Measurements from ENCODE around the gene UBE2Q1.

The UBE2Q1 gene

GRCh38 chr1:154589780-154590179, 31.3 kb upstream of the UBE2Q1 start:
- DNase-seq (ENCODE audit: low spot score in 2 of 2) (no peak), ATAC-seq (replicated peaks; ENCODE audit: extremely low read depth, poor library complexity, severe bottlenecking) (no peak)
- no peaks in the 10 kb centered on the region for H3K9me3 Mint-ChIP-seq
- peaks cover 90% of the 10 kb centered on the region for H3K36me3 Mint-ChIP-seq (ENCODE audit: insufficient read depth)
- no peaks in the 10 kb centered on the region for H3K27me3 Mint-ChIP-seq
- H3K4me3 Mint-ChIP-seq: no peak overlapping the region
- no peak overlapping the region for H3K27ac Mint-ChIP-seq (ENCODE audit: low read depth)
- H3K4me1 Mint-ChIP-seq: peaks cover 15% of the 10 kb centered on the region

- DNase-seq (ENCODE audit: low spot score in 2 of 2) (no peak), ATAC-seq (replicated peaks; ENCODE audit: extremely low read depth, poor library complexity, severe bottlenecking) (no peak)
- Mint-ChIP-seq H3K36me3 (ENCODE audit: insufficient read depth) (peaks cover 86% of the 10 kb centered on the region), H3K27ac (ENCODE audit: low read depth) (peak overlapping the region; percentile 29), H3K27me3 (no peaks in the 10 kb centered on the region), H3K4me1 (peaks cover 10% of the 10 kb centered on the region), H3K9me3 (no peaks in the 10 kb centered on the region), H3K4me3 (no peak overlapping the region)
These were observed 28.2 kb upstream of the UBE2Q1 start for GRCh38 chr1:154586641-154587040.

GRCh38 chr1:154586231-154586630, 27.8 kb upstream of the UBE2Q1 start:
- Mint-ChIP-seq H3K4me1 (peaks cover 10% of the 10 kb centered on the region), H3K27me3 (no peaks in the 10 kb centered on the region), H3K27ac (ENCODE audit: low read depth) (peak overlapping the region; percentile 29), H3K36me3 (ENCODE audit: insufficient read depth) (peaks cover 88% of the 10 kb centered on the region), H3K9me3 (no peaks in the 10 kb centered on the region), H3K4me3 (no peak overlapping the region)
- no peak for ATAC-seq (replicated peaks; ENCODE audit: extremely low read depth, poor library complexity, severe bottlenecking)
- no peak for DNase-seq (ENCODE audit: low spot score in 2 of 2)

- Mint-ChIP-seq H3K36me3 (ENCODE audit: insufficient read depth) (peaks cover 82% of the 10 kb centered on the region), H3K4me1 (peaks cover 10% of the 10 kb centered on the region), H3K27me3 (no peaks in the 10 kb centered on the region), H3K4me3 (no peak overlapping the region), H3K9me3 (no peaks in the 10 kb centered on the region), H3K27ac (ENCODE audit: low read depth) (no peak overlapping the region)
- DNase-seq (ENCODE audit: low spot score in 2 of 2) (no peak), ATAC-seq (replicated peaks; ENCODE audit: extremely low read depth, poor library complexity, severe bottlenecking) (no peak)
These were observed 26.0 kb upstream of the UBE2Q1 start for GRCh38 chr1:154584267-154584994.

GRCh38 chr1:154583773-154584172, 25.3 kb upstream of the UBE2Q1 start:
- H3K27me3 Mint-ChIP-seq: no peaks in the 10 kb centered on the region
- H3K27ac Mint-ChIP-seq (ENCODE audit: low read depth): no peak overlapping the region
- H3K36me3 Mint-ChIP-seq (ENCODE audit: insufficient read depth): peaks cover 82% of the 10 kb centered on the region
- no peak overlapping the region for H3K4me3 Mint-ChIP-seq
- DNase-seq (ENCODE audit: low spot score in 2 of 2): no peak
- no peak for ATAC-seq (replicated peaks; ENCODE audit: extremely low read depth, poor library complexity, severe bottlenecking)
- H3K4me1 Mint-ChIP-seq: peaks cover 11% of the 10 kb centered on the region
- H3K9me3 Mint-ChIP-seq: no peaks in the 10 kb centered on the region

GRCh38 chr1:154582885-154583284, 24.4 kb upstream of the UBE2Q1 start:
- Mint-ChIP-seq H3K4me1 (peaks cover 16% of the 10 kb centered on the region), H3K9me3 (no peaks in the 10 kb centered on the region), H3K27ac (ENCODE audit: low read depth) (no peak overlapping the region), H3K27me3 (no peaks in the 10 kb centered on the region), H3K36me3 (ENCODE audit: insufficient read depth) (peaks cover 80% of the 10 kb centered on the region), H3K4me3 (no peak overlapping the region)
- no peak for DNase-seq (ENCODE audit: low spot score in 2 of 2)
- no peak for ATAC-seq (replicated peaks; ENCODE audit: extremely low read depth, poor library complexity, severe bottlenecking)

GRCh38 chr1:154581766-154582165, 23.3 kb upstream of the UBE2Q1 start:
- Mint-ChIP-seq H3K27me3 (no peaks in the 10 kb centered on the region), H3K36me3 (ENCODE audit: insufficient read depth) (peaks cover 70% of the 10 kb centered on the region), H3K27ac (ENCODE audit: low read depth) (no peak overlapping the region), H3K9me3 (no peaks in the 10 kb centered on the region), H3K4me1 (peaks cover 16% of the 10 kb centered on the region), H3K4me3 (no peak overlapping the region)
- ATAC-seq (replicated peaks; ENCODE audit: extremely low read depth, poor library complexity, severe bottlenecking) (no peak), DNase-seq (ENCODE audit: low spot score in 2 of 2) (no peak)

GRCh38 chr1:154579374-154579773, 20.9 kb upstream of the UBE2Q1 start:
- Mint-ChIP-seq H3K4me1 (peaks cover 10% of the 10 kb centered on the region), H3K9me3 (no peaks in the 10 kb centered on the region), H3K27ac (ENCODE audit: low read depth) (no peak overlapping the region), H3K36me3 (ENCODE audit: insufficient read depth) (peaks cover 46% of the 10 kb centered on the region), H3K4me3 (no peak overlapping the region), H3K27me3 (no peaks in the 10 kb centered on the region)
- DNase-seq (ENCODE audit: low spot score in 2 of 2) (no peak), ATAC-seq (replicated peaks; ENCODE audit: extremely low read depth, poor library complexity, severe bottlenecking) (no peak)

GRCh38 chr1:154578058-154578418, 19.6 kb upstream of the UBE2Q1 start:
- H3K36me3 Mint-ChIP-seq (ENCODE audit: insufficient read depth): peaks cover 35% of the 10 kb centered on the region
- H3K4me3 Mint-ChIP-seq: no peak overlapping the region
- no peaks in the 10 kb centered on the region for H3K9me3 Mint-ChIP-seq
- H3K27ac Mint-ChIP-seq (ENCODE audit: low read depth): peak overlapping the region; percentile 53
- ATAC-seq (replicated peaks; ENCODE audit: extremely low read depth, poor library complexity, severe bottlenecking) (no peak), DNase-seq (ENCODE audit: low spot score in 2 of 2) (no peak)
- H3K4me1 Mint-ChIP-seq: peaks cover 12% of the 10 kb centered on the region
- H3K27me3 Mint-ChIP-seq: no peaks in the 10 kb centered on the region

GRCh38 chr1:154577346-154578057, 19.0 kb upstream of the UBE2Q1 start:
- peaks cover 12% of the 10 kb centered on the region for H3K4me1 Mint-ChIP-seq
- no peak for DNase-seq (ENCODE audit: low spot score in 2 of 2)
- no peak for ATAC-seq (replicated peaks; ENCODE audit: extremely low read depth, poor library complexity, severe bottlenecking)
- H3K4me3 Mint-ChIP-seq: no peak overlapping the region
- peaks cover 34% of the 10 kb centered on the region for H3K36me3 Mint-ChIP-seq (ENCODE audit: insufficient read depth)
- no peaks in the 10 kb centered on the region for H3K27me3 Mint-ChIP-seq
- H3K9me3 Mint-ChIP-seq: no peaks in the 10 kb centered on the region
- peak overlapping the region; percentile 53 for H3K27ac Mint-ChIP-seq (ENCODE audit: low read depth)

GRCh38 chr1:154575951-154576566, 17.6 kb upstream of the UBE2Q1 start:
- DNase-seq (ENCODE audit: low spot score in 2 of 2) (no peak), ATAC-seq (replicated peaks; ENCODE audit: extremely low read depth, poor library complexity, severe bottlenecking) (no peak)
- Mint-ChIP-seq H3K4me3 (no peak overlapping the region), H3K27ac (ENCODE audit: low read depth) (no peak overlapping the region), H3K4me1 (peaks cover 12% of the 10 kb centered on the region), H3K36me3 (ENCODE audit: insufficient read depth) (peaks cover 25% of the 10 kb centered on the region), H3K9me3 (no peaks in the 10 kb centered on the region), H3K27me3 (peaks cover 8% of the 10 kb centered on the region)

- ATAC-seq (replicated peaks; ENCODE audit: extremely low read depth, poor library complexity, severe bottlenecking): no peak
- no peaks in the 10 kb centered on the region for H3K9me3 Mint-ChIP-seq
- H3K27ac Mint-ChIP-seq (ENCODE audit: low read depth): no peak overlapping the region
- peaks cover 20% of the 10 kb centered on the region for H3K36me3 Mint-ChIP-seq (ENCODE audit: insufficient read depth)
- peaks cover 12% of the 10 kb centered on the region for H3K4me1 Mint-ChIP-seq
- no peak overlapping the region for H3K4me3 Mint-ChIP-seq
- H3K27me3 Mint-ChIP-seq: peaks cover 9% of the 10 kb centered on the region
- no peak for DNase-seq (ENCODE audit: low spot score in 2 of 2)
These were observed 16.9 kb upstream of the UBE2Q1 start for GRCh38 chr1:154575147-154575927.

All from central memory CD8-positive, alpha-beta T cell (primary cell).